Epidermal melanocyte (primary cell): Measurements from ENCODE around the gene HSFY1.
"Not testable (repeated sequence)": the region's sequence is repeated elsewhere in the genome, so short reads cannot be mapped to it uniquely, and the experiment has no call there.

Source experiments
- DNase-seq: peaks from one replicate; pipeline ENCODE4 v3.0.0; 2011; ENCODE audit warnings: low spot score; ENCODE audit not compliant: insufficient read length

HSFY1 gene

GRCh38 chrY:18546420-18546819, at the start of gene HSFY1:
Gene HSFY1 (plus strand): TSS chrY:18546720. CDS start chrY:18546788, 68 bp downstream.
- not testable (repeated sequence) for DNase-seq

- not testable (repeated sequence) for DNase-seq
Measured at GRCh38 chrY:18504266-18504665, 42.3 kb upstream of the HSFY1 start.

- DNase-seq: not testable (repeated sequence)
Measured at GRCh38 chrY:18530995-18531655, 15.4 kb upstream of the HSFY1 start.

GRCh38 chrY:18538952-18539351, 7.6 kb upstream of the HSFY1 start:
- not testable (repeated sequence) for DNase-seq

GRCh38 chrY:18553132-18553531, 6.6 kb downstream of the HSFY1 start:
- not testable (repeated sequence) for DNase-seq

- DNase-seq: not testable (repeated sequence)
Measured at GRCh38 chrY:18565915-18566314, 19.4 kb downstream of the HSFY1 start.
